Measurements from ENCODE around the gene CRADD.
"Not testable (repeated sequence)": the region's sequence is repeated elsewhere in the genome, so short reads cannot be mapped to it uniquely, and the experiment has no call there.

Gene CRADD

GRCh38 chr12:93850481-93851256 is 173.5 kb downstream of the CRADD start:
- no peak for DNase-seq

GRCh38 chr12:93851257-93851671 is 174.1 kb downstream of the CRADD start:
- no peak for DNase-seq

GRCh38 chr12:93852173-93852591 is 175.0 kb downstream of the CRADD start:
- no peak for DNase-seq

- DNase-seq, result no peak
Measured at GRCh38 chr12:93853698-93854478, 176.7 kb downstream of the CRADD start.

GRCh38 chr12:93855261-93855660 is 178.1 kb downstream of the CRADD start:
- DNase-seq, result no peak

GRCh38 chr12:93856611-93857010 is 179.4 kb downstream of the CRADD start:
- no peak for DNase-seq

GRCh38 chr12:93857279-93857938 is 180.2 kb downstream of the CRADD start:
- DNase-seq, result no peak

GRCh38 chr12:93857991-93858447 is 180.8 kb downstream of the CRADD start:
- no peak for DNase-seq

- no peak for DNase-seq
Measured at GRCh38 chr12:93860668-93861373, 183.6 kb downstream of the CRADD start.

GRCh38 chr12:93862424-93862823 is 185.2 kb downstream of the CRADD start:
- DNase-seq, result no peak

GRCh38 chr12:93865751-93866150 is 188.6 kb downstream of the CRADD start:
- DNase-seq, result no peak

- DNase-seq, result no peak
Measured at GRCh38 chr12:93868771-93869170, 191.6 kb downstream of the CRADD start.

GRCh38 chr12:93870020-93870795 is 193.0 kb downstream of the CRADD start:
- DNase-seq, result no peak

- DNase-seq, result not testable (repeated sequence)
Measured at GRCh38 chr12:93871566-93871965, 194.4 kb downstream of the CRADD start.

- DNase-seq, result no peak
Measured at GRCh38 chr12:93873561-93873960, 196.4 kb downstream of the CRADD start.

- no peak for DNase-seq
Measured at GRCh38 chr12:93875157-93875556, 198.0 kb downstream of the CRADD start.

GRCh38 chr12:93876360-93876759 is 199.2 kb downstream of the CRADD start:
- no peak for DNase-seq

- DNase-seq, result no peak
Measured at GRCh38 chr12:93877446-93877845, 200.3 kb downstream of the CRADD start.

GRCh38 chr12:93879476-93880421 is 202.6 kb downstream of the CRADD start:
- DNase-seq, result no peak

GRCh38 chr12:93880853-93881522 is 203.8 kb downstream of the CRADD start:
- no peak for DNase-seq
